Measurements from ENCODE around the gene RAMAC.

DNA sequence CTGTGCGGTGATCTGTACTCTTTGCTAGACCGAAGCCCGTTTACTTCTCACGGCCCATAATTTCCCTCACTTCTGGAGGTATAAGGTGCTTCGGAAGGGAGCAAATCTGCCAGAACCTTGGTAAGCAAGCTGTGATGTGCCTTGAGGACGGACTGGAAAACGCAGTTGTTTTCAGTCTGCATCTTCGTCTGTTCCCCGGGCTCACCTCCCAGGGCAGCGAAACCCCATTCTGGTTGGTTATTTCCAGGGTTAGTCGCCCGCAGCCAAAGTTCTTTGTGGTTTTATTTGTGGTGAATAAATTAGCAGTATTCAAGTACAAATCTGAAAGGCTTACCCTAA is 401 bp downstream of the RAMAC start:
- no peak for TF ChIP-seq POLR2AphosphoS5 (IDR thresholded peaks at IDR 0.05)
- TF ChIP-seq, protein P1, sequence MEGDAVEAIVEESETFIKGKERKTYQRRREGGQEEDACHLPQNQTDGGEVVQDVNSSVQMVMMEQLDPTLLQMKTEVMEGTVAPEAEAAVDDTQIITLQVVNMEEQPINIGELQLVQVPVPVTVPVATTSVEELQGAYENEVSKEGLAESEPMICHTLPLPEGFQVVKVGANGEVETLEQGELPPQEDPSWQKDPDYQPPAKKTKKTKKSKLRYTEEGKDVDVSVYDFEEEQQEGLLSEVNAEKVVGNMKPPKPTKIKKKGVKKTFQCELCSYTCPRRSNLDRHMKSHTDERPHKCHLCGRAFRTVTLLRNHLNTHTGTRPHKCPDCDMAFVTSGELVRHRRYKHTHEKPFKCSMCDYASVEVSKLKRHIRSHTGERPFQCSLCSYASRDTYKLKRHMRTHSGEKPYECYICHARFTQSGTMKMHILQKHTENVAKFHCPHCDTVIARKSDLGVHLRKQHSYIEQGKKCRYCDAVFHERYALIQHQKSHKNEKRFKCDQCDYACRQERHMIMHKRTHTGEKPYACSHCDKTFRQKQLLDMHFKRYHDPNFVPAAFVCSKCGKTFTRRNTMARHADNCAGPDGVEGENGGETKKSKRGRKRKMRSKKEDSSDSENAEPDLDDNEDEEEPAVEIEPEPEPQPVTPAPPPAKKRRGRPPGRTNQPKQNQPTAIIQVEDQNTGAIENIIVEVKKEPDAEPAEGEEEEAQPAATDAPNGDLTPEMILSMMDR (IDR thresholded peaks at IDR 0.05) = no peak
- TF ChIP-seq POLR2A (IDR thresholded peaks at IDR 0.05; ENCODE audit: low read depth) = no peak
- TF ChIP-seq EP300 (IDR thresholded peaks at IDR 0.05) = no peak
